Activated CD8-positive, alpha-beta memory T cell treated with anti-CD3 and anti-CD28 coated beads, Interleukin-2, amount 10 ng/mL, durations not matched to agents 7 days and 5 days (primary cell): Measurements from ENCODE around the gene CHID1. TPM values are rescaled to one million over a fixed set of nuclear protein-coding genes. Genes with fewer than 3 reads are reported as not detected.

Source experiments
- ATAC-seq: fragments of 150-1000 bp; cut with Tn5 transposase; one replicate; pipeline ENCODE4 v1.10.0; 2021; ENCODE audit warnings: moderate library complexity
- CTCF ChIA-PET: fragments of 350-600 bp; sonication (Branson Sonifier 250); formaldehyde crosslinking; loops from one replicate; lab custom pipeline; 2021; ENCODE audit warnings: antibody characterized with exemption; lab: Charles Lee
- DNase-seq: peaks from one replicate; pipeline ENCODE4 v3.0.0-alpha.2; 2020
- H3K27ac Mint-ChIP-seq: one replicate; pipeline ENCODE4 v1.8.0; 2021; ENCODE audit warnings: mild to moderate bottlenecking, mixed read lengths
- H3K27me3 Mint-ChIP-seq: one replicate; pipeline ENCODE4 v1.8.0; 2021; ENCODE audit warnings: mixed read lengths
- H3K36me3 Mint-ChIP-seq: one replicate; pipeline ENCODE4 v1.8.0; 2021; ENCODE audit warnings: mild to moderate bottlenecking, mixed read lengths
- H3K4me1 Mint-ChIP-seq: one replicate; pipeline ENCODE4 v1.8.0; 2021; ENCODE audit warnings: mixed read lengths
- H3K4me3 Mint-ChIP-seq: one replicate; pipeline ENCODE4 v1.8.0; 2021; ENCODE audit warnings: mild to moderate bottlenecking, moderate library complexity, mixed read lengths
- H3K9me3 Mint-ChIP-seq: one replicate; pipeline ENCODE4 v1.8.0; 2022; ENCODE audit warnings: low read depth, mixed read lengths
- total RNA-seq, 2 experiments: library from RNA; stranded (reverse); gene quantifications; one replicate each; pipeline ENCODE4 v1.2.3, GENCODE V29; 2021

The CHID1 gene
- total RNA-seq, 2 experiments from 2014 or later: 46.8 to 59.4 TPM

DNA sequence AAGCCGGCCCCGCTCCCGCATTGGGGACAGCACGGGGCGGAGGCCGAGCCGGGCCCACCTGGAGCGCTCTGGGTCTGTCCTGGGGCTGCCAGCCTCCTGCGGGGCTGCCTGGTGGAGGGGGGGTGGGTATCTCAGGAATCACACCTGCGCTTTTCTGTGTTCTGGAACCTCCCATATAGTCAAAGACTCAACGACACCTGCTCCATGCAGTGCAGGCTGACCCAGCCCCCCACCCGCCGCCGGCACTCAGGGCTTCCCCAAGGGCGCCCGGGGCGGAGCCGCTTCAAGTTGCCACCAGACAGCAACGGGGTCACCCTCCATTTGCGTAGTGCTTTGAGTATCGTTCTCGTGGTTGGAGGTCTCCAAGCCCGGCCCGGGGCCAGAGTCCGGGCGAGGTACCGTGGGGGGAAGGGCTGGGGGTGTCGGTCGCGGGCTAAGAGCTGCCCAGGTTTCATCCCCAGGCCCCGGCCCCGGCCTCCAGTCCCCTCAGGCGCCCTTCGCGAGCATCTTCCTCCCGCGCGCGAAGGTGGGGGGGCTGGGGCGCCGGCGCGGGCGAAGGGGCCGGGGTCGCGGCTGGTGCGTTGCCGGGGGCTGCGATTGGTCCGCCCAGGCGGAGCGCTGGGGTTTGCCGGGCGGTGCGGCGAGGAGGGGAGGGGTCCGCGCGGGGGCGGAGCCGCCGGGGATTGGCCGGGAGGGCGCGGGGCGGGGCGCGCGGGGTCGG, 61.3 kb downstream of the CHID1 start:
- CTCF ChIA-PET: interaction anchor here (0.7 to 2.7 kb wide), 13 partner anchors 14 to 725 kb away, joined by 3 to 41 read pairs (median 4); partner anchors contain the start of genes AP2A2 and CD151
- peaks cover 5% of the 10 kb centered on the region for H3K4me1 Mint-ChIP-seq
- ATAC-seq (peak; percentile 16), DNase-seq (no peak)
- H3K4me3 Mint-ChIP-seq: no peak overlapping the region
- H3K27ac Mint-ChIP-seq: no peak overlapping the region
- H3K36me3 Mint-ChIP-seq: no peaks in the 10 kb centered on the region
- H3K9me3 Mint-ChIP-seq: no peaks in the 10 kb centered on the region
- H3K27me3 Mint-ChIP-seq: peaks cover 13% of the 10 kb centered on the region

GRCh38 chr11:848380-848931, 62.2 kb downstream of the CHID1 start:
- Mint-ChIP-seq H3K36me3 (no peaks in the 10 kb centered on the region), H3K4me3 (no peak overlapping the region), H3K27ac (no peak overlapping the region), H3K9me3 (no peaks in the 10 kb centered on the region), H3K27me3 (peaks cover 13% of the 10 kb centered on the region), H3K4me1 (peaks cover 13% of the 10 kb centered on the region)
- DNase-seq: peak; percentile 74
- CTCF ChIA-PET: interaction anchor here (0.7 to 2.7 kb wide), 17 partner anchors 8 to 726 kb away, joined by 3 to 41 read pairs (median 4); partner anchors contain the start of genes AP2A2, CD151 and CHID1
- peak; percentile 81 for ATAC-seq

GRCh38 chr11:847876-848275, 62.7 kb downstream of the CHID1 start:
- CTCF ChIA-PET: interaction anchor here (0.7 to 2.7 kb wide), 16 partner anchors 7 to 727 kb away, joined by 3 to 41 read pairs (median 4); partner anchors contain the start of genes CD151 and CHID1
- H3K27me3 Mint-ChIP-seq: peaks cover 13% of the 10 kb centered on the region
- no peak overlapping the region for H3K4me3 Mint-ChIP-seq
- no peak for DNase-seq
- H3K27ac Mint-ChIP-seq: no peak overlapping the region
- no peaks in the 10 kb centered on the region for H3K36me3 Mint-ChIP-seq
- H3K4me1 Mint-ChIP-seq: peaks cover 14% of the 10 kb centered on the region
- ATAC-seq: no peak
- no peaks in the 10 kb centered on the region for H3K9me3 Mint-ChIP-seq

DNA sequence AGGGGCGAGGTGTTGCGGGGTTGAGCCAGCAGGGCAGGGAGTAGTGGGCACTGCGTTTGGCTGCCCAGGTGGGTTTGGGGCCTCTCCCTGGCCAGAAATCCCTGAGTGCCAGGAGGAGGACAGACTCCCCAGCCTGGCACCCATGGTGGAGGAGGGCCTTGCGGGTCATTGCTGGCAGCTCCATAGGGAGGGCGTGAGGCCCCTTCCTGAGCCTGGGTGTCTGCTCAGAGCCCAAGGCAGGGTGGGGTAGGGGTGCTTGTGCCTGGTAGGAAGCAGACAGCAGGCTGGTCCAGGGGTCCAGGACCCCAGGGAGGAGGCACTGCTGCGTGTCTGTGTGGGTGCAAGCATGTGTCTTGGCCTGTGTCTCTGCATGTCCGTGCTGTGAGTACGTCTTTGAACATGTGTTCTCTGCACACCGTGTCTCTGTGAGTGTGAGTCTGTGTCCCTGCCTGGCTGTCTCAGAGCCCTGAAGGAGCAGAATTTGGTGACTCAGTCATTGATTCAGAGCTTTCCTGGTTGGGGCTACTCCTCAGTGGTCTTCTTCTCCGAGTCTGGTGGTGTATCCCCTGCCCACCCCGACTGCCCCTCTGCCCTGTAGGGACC, 64.0 kb downstream of the CHID1 start:
- ATAC-seq: no peak
- Mint-ChIP-seq H3K36me3 (no peaks in the 10 kb centered on the region), H3K4me1 (peaks cover 14% of the 10 kb centered on the region), H3K27ac (no peak overlapping the region), H3K27me3 (peaks cover 13% of the 10 kb centered on the region), H3K9me3 (no peaks in the 10 kb centered on the region), H3K4me3 (no peak overlapping the region)
- CTCF ChIA-PET: interaction anchor here (1.0 to 2.7 kb wide), 5 partner anchors 9 to 728 kb away, joined by 3 to 13 read pairs (median 8); partner anchors contain the start of gene CD151
- no peak for DNase-seq

DNA sequence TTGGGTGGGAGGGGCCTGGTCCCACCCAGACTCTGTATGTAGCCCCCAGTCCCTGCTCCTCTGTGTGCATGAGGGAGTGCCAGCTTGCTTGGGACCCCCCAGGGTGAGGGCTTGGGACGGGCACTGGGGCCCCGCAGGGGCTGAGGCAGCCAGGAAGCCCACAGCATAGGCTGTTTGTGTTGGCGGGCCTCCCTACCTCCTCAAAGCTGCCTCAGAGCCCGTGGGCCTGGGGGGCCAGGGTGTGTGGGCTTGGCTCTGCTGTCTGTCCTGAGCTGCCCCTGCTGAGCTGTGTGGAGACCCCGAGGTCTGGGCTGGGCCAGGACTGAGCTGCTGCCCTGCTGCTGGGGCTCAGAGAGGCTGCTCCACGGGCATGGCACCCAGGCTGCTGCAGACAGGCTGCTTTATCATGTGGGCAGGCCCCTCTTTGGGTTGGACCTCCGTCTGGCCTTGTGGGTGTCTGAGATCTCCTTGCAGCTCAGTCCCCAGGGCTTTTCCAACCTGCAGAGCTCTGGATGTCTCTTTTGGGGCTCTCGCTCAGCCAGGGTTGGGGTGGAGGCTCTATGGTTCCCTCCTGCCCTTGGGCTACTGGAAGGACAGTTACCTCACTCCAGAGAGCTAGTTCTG, 64.6 kb downstream of the CHID1 start:
- ATAC-seq: no peak
- CTCF ChIA-PET: interaction anchor here (1.5 kb wide), 1 partner anchor 205 kb away, joined by 8 read pairs; no protein-coding TSS in a partner anchor

DNA sequence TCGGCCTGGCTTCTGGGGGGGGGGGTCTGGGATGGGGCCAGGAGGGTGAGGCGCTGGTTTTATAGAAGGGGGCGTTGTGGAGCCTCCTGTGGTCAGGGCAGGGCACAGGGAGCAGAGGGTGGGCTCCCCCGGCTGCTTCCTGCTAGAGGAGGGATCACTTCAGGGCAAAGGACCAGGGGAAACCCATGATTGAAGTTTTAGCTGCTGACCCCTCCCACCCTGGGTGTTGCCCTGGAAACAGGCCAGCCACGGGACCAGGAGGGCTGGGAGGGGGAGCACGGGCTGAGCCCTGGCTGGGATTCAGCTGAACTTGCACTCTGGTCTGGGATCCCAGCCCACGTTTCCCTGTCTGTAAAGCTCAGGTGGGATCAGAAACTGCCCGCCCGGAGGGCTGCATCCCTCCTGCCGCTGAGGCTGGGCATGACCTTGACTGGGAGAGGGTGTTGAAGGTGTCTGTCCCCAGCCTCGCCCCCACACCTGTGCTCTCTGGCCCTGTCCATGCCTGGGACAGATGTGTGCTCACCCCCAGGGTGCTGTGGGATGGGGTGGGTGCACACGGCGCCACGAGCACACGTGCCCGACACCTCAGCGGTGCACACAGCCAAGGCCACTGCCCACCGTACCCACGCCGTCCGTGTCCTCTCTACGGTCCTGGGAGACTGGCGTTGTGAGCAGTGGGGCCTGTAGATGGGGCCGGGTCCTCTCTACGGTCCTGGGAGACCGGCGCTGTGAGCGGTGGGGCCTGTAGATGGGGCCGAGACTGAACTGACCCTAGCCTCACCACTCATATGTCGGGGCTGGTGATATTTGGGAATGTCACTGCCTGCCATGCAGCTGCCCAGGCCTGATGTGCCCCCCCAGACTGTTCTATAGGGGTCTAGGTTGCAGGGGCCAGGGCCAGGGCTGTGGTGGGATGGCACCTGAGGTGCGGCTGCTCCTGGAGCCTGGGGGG, 65.6 kb downstream of the CHID1 start:
- CTCF ChIA-PET: no interaction called here
- DNase-seq (no peak), ATAC-seq (no peak)

More for the DNA sequence above, 64.6 kb downstream of the CHID1 start:
- peaks cover 10% of the 10 kb centered on the region for H3K27me3 Mint-ChIP-seq
- no peaks in the 10 kb centered on the region for H3K36me3 Mint-ChIP-seq
- no peak for DNase-seq
- no peak overlapping the region for H3K27ac Mint-ChIP-seq
- no peaks in the 10 kb centered on the region for H3K9me3 Mint-ChIP-seq
- peaks cover 19% of the 10 kb centered on the region for H3K4me1 Mint-ChIP-seq
- no peak overlapping the region for H3K4me3 Mint-ChIP-seq

DNA sequence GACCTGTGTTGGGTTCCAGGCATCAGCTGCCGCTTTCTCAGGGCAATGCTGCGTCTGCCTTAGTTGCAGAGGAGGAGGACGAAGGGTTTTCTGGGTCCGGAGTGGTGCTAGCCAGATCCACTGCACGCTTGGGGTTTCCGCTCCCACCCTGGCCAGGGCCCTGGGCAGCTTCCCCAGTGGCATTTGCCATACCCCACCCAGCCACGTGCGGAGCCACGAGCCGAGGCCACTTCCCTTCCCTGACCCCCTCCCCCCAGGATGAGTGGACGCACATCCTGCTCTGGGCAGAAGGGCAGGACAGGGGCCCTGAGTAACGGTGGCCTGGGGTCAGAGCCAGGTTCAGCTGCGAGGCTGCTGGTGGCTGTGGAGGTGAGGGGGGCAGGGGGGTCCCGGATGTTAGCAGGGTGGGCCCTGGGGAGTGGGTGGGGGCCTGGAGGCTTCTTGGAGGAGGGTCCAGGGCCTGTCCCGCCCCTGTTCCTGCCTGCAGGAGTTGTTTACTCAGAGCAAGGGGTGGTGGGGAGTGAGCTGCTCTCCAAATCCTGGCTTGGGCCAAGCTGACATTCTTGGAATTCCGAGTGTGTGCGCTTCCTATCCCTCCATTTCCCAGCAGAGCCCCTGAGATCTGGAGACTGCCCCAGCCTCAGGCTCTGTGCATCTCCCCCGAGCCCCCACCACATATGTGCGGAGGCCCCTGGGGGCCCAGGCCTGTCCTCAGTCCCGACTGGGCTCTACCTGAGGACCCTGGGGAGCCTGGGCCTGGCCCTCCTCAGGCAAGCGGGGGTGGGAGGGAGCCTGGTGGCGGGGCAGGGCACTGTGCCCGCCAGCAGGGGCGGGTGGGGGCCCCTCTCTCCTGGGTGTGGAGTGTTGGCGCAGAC, 66.6 kb downstream of the CHID1 start:
- Mint-ChIP-seq H3K27ac (no peak overlapping the region), H3K36me3 (peaks cover 7% of the 10 kb centered on the region), H3K4me1 (peaks cover 29% of the 10 kb centered on the region), H3K4me3 (peak overlapping the region; percentile 63), H3K9me3 (no peaks in the 10 kb centered on the region), H3K27me3 (peaks cover 6% of the 10 kb centered on the region)
- CTCF ChIA-PET: interaction anchor here (0.8 to 2.6 kb wide), 7 partner anchors 10 to 34 kb away, joined by 3 to 11 read pairs (median 4); partner anchors contain the start of genes CD151, PNPLA2 and RPLP2
- no peak for DNase-seq
- ATAC-seq: no peak

More for the DNA sequence above, 65.6 kb downstream of the CHID1 start:
- peaks cover 8% of the 10 kb centered on the region for H3K27me3 Mint-ChIP-seq
- H3K9me3 Mint-ChIP-seq: no peaks in the 10 kb centered on the region
- no peak overlapping the region for H3K27ac Mint-ChIP-seq
- H3K4me3 Mint-ChIP-seq: no peak overlapping the region
- peaks cover 29% of the 10 kb centered on the region for H3K4me1 Mint-ChIP-seq
- peaks cover 6% of the 10 kb centered on the region for H3K36me3 Mint-ChIP-seq

- DNase-seq (no peak), ATAC-seq (peak; percentile 7)
- H3K9me3 Mint-ChIP-seq: no peaks in the 10 kb centered on the region
- H3K27ac Mint-ChIP-seq: no peak overlapping the region
- H3K4me1 Mint-ChIP-seq: peaks cover 24% of the 10 kb centered on the region
- H3K36me3 Mint-ChIP-seq: peaks cover 7% of the 10 kb centered on the region
- no peaks in the 10 kb centered on the region for H3K27me3 Mint-ChIP-seq
- peak overlapping the region; percentile 63 for H3K4me3 Mint-ChIP-seq
- CTCF ChIA-PET: interaction anchor here (0.8 to 2.6 kb wide), 8 partner anchors 9 to 78 kb away, joined by 3 to 11 read pairs (median 4); partner anchors contain the start of genes CD151, PNPLA2 and RPLP2
These were observed 67.4 kb downstream of the CHID1 start for GRCh38 chr11:843086-843734.

- peak within 1 kb of the TSS; percentile 80 for H3K27ac Mint-ChIP-seq
- DNase-seq (peak; percentile 90), ATAC-seq (peak; percentile 79)
- CTCF ChIA-PET: interaction anchor here (1.0 to 2.6 kb wide), 5 partner anchors 10 to 78 kb away, joined by 3 to 11 read pairs (median 3); partner anchors contain the start of genes CD151, PNPLA2 and RPLP2
- peak within 1 kb of the TSS; percentile 86 for H3K4me3 Mint-ChIP-seq
- no peaks in the 10 kb centered on the region for H3K9me3 Mint-ChIP-seq
- H3K36me3 Mint-ChIP-seq: peaks cover 7% of the 10 kb centered on the region
- no peaks in the 10 kb centered on the region for H3K27me3 Mint-ChIP-seq
- H3K4me1 Mint-ChIP-seq: peaks cover 24% of the 10 kb centered on the region
These were observed 68.1 kb downstream of the CHID1 start, which contains the start of the genes POLR2L and TSPAN4 for GRCh38 chr11:842370-843002. Gene POLR2L, minus strand, starts transcription at chr11:842529. Its CDS starts 21 bp downstream, at chr11:842508. Gene TSPAN4, plus strand, starts transcription at chr11:842852. Its CDS starts 7,453 bp downstream, at chr11:850305.

DNA sequence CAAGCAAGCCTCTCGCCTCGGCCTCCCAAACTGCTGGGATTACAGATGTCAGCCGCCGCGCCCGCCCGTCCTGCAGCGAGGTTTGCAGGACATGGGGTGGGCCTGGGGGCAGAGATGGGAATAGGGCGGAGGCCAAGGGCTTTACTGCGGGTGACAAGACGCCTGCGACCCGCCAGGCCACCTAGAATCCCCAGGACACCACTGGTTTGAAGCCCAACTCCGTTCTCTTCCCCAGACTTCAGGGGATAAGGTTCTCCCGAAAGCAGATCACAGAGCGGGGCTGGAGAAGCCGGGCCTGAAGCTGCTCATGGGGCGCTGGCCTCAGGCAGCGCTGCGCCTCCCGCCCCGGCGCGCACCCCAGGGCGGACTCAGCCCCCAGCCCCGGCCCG, 68.6 kb downstream of the CHID1 start:
- Mint-ChIP-seq H3K27ac (peak overlapping the region; percentile 80), H3K27me3 (no peaks in the 10 kb centered on the region), H3K9me3 (no peaks in the 10 kb centered on the region), H3K4me1 (peaks cover 24% of the 10 kb centered on the region), H3K36me3 (peaks cover 7% of the 10 kb centered on the region), H3K4me3 (peak overlapping the region; percentile 86)
- CTCF ChIA-PET: interaction anchor here (2.6 kb wide), 1 partner anchor 9 kb away, joined by 11 read pairs; the partner anchor contains the start of gene CD151
- peak; percentile 49 for ATAC-seq
- DNase-seq: no peak
